GM18861 (cell line): ENCODE results near the gene DMRTA2.
"Not testable (repeated sequence)": the region's sequence is repeated elsewhere in the genome, so short reads cannot be mapped to it uniquely, and the experiment has no call there.

Experiments used
- ATAC-seq: cut with Tn5 transposase; IDR thresholded peaks from one replicate; pipeline ENCODE4 v1.9.1; 2021; ENCODE audit not compliant: unreplicated experiment

The DMRTA2 gene

GRCh38 chr1:50393522-50394120 is 29.6 kb downstream of the DMRTA2 start:
- no peak for ATAC-seq

GRCh38 chr1:50381551-50381950 is 41.7 kb downstream of the DMRTA2 start:
- ATAC-seq = not testable (repeated sequence)

GRCh38 chr1:50378770-50379169 is 44.5 kb downstream of the DMRTA2 start:
- ATAC-seq = no peak

DNA sequence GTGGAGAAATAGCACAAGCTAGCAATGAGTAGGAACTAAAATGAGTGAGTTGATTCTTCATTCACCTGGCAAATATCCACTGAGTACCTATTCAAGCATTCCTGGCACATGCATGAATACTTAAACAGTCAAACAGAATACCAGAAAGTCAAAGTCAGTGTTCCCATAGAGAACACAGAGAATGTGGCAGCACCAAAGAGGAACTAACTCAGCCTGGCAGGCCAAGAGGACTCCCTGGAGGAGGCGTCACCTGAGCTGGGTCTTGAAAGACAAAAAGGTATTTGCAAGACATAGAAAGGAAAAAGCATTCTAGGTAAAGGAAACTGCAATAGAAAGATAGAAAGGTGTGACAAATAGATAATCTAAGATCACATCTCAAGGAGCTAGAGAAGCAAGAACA is 49.7 kb downstream of the DMRTA2 start:
- no peak for ATAC-seq

- ATAC-seq = no peak
Measured at GRCh38 chr1:50371749-50372148, 51.5 kb downstream of the DMRTA2 start.

GRCh38 chr1:50369830-50370229 is 53.4 kb downstream of the DMRTA2 start:
- ATAC-seq = no peak

DNA sequence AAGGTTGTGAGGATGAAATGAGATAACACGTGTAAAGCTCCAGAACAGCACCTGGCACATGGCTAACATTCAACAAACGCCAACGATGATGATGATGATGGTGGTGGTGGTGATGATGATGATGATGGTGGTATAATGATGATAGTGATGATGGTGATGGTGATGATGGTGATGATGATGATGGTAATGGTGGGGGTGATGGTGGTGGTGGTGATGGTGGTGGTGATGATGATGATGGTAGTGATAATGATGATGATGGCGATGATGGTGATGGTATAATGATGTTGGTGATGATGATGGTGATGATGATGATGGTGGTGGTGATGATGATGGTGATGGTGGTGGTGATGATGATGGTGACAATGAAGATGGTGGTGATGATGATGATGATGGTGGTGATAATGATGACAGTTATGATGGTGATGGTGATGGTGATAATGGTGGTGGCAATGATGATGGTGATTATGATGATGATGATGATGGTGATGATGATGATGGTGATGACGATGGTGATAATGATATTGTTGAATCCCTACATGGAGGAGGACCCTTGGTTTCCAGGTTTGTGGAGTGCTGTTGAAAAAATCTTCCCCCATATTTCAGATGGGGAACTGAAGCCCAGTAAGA is 54.1 kb downstream of the DMRTA2 start:
- ATAC-seq = no peak

DNA sequence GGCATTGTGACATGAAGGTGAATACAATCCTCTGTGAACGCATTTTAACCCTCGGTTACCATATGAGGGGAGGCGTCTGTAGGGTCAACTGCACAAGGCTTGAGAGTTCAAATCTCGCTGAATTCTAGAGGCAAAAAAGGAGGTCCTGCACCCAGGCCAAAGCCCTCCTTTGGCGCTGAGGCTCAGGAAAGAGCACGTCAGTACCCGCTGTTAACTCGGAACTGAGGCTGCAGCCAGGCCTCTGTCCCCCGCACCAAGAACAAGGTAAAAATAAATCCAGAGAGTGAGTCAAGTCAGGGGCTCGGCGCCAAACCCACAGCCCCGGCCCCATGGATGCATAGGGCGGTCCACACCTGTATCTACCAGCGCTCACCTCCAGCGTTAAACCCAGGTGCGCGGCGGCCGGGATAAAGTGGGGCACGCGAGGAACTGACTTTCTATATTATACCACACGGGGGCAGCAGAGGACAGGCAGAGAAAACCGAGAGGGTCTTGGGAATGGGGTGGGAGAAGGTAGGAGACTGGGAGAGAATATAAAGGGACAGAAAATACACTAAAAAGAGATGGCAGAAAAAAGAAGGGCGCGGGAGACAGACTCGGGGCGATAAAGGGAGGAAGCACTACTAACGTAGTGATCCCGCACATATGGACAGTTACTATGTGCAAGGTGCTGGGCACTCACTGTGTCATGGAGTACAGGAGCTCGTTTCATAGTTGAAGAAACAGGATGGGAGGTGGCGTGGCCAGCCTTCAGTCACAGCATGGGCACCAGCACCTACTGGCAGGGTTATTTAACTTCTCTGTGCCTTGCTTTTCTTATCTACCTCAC is 54.9 kb downstream of the DMRTA2 start:
- no peak for ATAC-seq
